SH-SY5Y (cell line): ENCODE measurements around the gene CAAP1.

ENCODE experiments used
- GATA2 ChIP-seq: IDR thresholded peaks from 2 replicates; pipeline ENCODE4 v1.6.1; 2011; ENCODE audit warnings: mild to moderate bottlenecking, low read depth, low read length
- GATA3 ChIP-seq: IDR thresholded peaks from 2 replicates; pipeline ENCODE4 v1.6.1; 2011; ENCODE audit warnings: low read depth, mild to moderate bottlenecking, low read length, moderate library complexity

DNA sequence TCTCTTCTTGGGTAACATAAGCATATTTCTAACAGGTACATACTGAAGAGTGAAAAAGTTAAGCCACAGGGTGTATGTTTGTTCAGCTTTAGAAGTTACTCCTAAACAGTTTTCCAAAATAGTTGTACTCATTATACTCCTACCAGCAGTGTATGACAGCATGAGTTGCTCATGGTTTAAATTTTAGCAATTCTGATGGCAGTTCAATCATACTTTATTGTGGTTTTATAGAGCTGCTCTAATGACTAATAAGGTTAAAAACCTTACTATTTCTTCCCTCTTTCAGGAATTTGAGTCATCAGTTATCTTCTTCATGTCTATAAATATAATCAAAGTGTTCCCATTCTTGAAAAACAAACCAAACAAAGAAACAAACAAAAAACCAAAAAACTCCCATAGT, 81.5 kb downstream of the CAAP1 start:
- no peak for TF ChIP-seq GATA2
- TF ChIP-seq GATA3 = no peak
